ENCODE measurements around the gene TMEM151A.
A peak's percentile ranks its signal among the peaks of the same experiment; 100 is the strongest.
"Not testable (repeated sequence)": the region's sequence is repeated elsewhere in the genome, so short reads cannot be mapped to it uniquely, and the experiment has no call there.

TMEM151A gene

DNA sequence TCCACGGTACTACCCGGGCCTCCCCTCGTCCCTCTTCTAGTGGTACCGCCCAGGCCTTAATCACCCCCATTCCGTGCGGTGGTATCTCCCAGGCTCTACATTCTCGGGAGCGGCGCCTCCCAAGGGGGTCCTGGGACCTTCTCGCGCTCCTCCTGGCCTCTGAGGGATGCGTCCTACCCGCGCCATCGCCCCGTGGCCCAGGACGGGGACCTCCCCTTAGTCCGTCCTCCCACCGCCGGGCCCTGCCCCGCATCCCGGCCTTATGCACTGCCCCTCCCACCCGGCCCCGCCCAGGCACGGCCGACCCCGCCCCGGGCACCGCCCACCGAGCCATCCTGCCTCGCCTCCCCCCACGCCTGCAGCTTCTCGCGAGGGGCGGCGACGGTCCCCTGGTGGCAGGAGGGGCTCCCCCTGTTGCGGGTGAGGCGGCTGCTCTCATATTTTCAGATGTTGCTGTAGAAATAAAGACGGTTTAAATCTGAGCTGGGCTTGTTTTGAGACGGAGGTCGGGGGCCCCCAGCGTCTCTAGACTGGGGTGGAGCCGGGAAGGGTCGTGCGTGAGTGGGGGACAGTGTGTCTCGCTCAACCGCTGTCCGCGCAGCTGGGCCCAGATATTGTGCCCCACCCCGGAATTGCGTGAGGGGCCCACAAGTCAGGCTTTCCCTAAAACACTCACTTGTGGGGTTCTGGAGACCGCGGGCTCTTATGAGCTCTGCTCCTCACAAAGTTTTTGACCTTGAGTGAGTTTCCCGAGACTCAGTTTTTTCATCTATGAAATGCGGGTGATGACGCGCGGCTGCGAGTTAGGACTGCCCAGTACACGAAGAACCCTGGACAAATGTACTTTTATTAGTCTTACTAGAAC is 24.1 kb upstream of the TMEM151A start:
- DNase-seq (ENCODE audit: low read depth) = peak; percentile 84

DNA sequence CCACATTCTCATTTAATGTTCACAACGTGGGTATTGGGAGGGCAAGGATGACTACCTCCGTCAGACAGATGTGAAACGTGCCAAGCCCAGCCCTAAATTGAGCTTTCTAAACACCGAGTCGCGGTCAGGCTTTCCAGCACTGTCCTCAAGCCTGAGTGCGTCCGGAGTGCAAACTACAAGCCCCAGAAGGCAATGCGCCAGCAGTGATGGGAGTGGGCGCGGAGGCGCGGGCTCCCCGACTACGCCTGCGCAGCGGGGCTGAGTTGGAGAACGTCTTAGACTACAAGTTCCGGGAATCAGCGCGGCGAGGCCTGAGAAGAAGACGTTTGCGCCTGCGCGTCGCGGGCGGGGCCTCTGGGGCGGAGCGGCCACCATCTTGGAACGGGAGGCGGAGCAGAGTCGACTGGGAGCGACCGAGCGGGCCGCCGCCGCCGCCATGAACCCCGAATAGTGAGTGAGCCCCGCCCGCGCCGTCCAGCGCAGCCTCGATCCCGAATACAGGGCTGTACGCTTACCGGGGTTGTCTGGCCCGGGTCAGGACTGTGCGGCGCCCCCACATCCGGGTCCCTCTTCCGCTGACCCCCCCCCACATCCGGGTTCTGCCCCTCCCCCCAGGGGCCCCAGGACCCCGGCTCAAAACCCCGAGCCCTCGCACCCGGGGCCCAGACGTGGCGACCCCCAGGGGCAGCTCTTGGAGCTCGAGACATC is 23.3 kb upstream of the TMEM151A start, which contains the start of gene RAB1B:
Gene RAB1B (plus strand): TSS at position 396 of the 708 bp plus-strand sequence. CDS start 41 bp downstream, at position 437.
- DNase-seq (ENCODE audit: low read depth) = peak; percentile 98

DNA sequence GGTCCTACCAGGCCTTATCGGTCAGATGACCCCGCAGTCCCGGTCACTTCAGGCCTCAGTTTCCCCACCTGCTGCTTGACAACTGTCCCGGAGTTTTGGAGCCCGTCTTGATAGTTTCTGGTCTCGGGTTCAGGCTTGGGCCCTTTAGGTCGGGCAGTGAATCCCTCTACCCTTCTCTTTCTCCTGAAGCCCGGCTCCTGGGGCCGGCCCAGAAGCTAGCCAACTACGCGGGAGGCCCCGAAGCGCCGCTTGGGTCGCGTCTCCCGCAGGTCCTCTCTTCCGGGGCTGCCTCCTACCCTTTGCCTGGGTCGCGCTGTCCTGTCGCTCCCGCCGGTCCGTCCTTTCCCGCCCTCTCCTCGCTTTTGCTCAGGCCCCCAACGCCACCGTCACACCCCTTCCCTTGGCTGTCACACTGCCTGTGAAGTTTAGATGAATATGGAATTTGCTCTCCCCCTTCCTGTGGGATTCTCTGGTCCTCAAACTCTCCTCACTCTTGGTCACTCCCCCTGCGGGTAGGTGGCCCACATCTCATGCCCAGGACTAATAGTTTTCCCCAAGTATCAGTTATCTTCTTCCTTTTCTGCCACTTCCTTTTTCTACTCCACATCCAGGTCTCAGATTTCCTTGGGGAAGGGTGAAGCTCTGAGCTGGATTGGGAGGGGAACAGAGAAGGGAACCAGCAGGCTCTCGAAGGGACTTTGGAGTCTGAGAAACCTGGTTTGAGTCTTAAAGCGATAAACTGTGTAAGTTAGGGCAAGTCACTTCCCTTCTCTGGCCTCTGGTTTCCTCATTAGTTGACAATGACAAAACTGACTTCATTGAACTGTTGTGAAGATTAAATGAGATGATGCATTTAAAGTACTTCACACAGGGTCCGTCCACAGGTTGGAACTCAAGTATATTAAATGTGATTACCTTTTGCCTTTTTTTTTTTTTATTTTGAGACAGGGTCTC is 22.5 kb upstream of the TMEM151A start:
- DNase-seq (ENCODE audit: low read depth) = peak; percentile 37

DNA sequence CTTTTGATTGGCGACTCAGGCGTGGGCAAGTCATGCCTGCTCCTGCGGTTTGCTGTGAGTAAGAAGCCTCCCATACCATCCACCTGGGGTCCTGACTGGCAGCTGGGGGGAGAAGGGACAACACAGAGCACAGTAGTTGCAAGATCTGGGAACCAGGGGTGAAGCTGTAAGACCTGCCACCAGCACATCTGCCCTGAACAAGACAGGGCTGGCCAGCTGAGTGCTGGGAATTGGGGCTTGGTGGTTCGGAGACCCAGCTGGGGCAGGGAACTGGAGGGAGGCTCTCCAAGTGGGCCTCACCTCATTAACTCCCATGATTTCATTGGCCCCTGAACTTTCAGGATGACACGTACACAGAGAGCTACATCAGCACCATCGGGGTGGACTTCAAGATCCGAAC is 19.9 kb upstream of the TMEM151A start:
- no peak for DNase-seq (ENCODE audit: low read depth)

DNA sequence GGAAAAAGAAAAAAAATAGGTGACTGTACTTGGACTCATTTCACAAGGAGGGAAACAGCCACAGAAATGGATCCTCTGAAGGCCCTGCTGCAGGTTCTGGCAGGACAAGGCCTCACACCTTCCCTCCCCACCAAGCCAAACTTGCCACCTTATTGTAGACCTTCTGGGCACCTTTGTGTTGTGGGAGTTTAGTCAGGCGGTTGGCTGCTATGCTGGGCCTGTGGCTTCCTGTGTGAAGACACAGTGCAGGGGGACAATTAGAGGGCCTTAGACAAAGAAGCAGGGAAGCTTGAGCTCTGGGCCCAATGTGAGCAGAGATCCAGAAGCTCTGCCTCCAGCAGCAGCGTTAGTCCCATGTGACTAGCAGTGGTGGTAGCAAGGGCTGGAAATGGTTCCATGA is 19.1 kb upstream of the TMEM151A start:
- DNase-seq (ENCODE audit: low read depth) = no peak

DNA sequence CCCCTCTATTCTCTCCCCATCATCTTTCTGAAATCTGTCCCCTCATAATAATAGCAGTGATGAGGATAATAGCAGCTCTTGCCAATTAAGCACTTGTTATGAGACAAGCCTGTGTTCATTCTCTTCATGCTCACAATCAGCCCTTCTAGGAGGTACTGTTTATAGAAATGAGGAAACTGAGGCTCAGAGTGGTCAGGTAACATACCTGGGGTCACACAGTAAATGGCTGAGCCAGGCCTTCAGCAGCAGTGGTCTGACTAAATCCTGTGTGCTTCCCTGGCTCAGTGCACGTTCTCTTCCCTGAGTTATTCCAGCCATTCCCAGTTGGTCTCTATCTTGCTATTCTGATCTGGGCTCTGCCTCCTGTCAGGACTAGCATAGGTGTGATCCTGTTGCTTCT is 17.5 kb upstream of the TMEM151A start:
- no peak for DNase-seq (ENCODE audit: low read depth)

DNA sequence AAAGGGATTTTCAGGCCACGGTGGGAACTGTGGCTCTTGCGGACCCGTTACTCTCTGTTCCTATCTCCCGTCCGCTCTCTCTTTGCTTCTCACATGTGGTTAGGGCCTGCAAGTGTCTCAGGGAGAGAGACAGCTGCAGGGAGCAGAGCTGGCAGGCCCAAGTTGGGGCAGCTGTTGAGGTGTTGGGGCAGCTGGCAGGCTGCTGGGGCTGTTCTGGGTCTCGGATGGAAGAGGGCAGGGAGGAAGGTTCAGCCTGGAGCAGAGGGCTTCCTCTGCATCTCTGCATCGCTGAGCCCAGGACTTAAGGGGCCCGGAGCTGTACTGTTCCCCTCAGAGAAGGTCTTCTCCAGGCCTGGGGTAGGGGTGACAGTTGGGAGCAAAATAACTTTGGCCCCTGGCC is 16.3 kb upstream of the TMEM151A start:
- DNase-seq (ENCODE audit: low read depth) = no peak

DNA sequence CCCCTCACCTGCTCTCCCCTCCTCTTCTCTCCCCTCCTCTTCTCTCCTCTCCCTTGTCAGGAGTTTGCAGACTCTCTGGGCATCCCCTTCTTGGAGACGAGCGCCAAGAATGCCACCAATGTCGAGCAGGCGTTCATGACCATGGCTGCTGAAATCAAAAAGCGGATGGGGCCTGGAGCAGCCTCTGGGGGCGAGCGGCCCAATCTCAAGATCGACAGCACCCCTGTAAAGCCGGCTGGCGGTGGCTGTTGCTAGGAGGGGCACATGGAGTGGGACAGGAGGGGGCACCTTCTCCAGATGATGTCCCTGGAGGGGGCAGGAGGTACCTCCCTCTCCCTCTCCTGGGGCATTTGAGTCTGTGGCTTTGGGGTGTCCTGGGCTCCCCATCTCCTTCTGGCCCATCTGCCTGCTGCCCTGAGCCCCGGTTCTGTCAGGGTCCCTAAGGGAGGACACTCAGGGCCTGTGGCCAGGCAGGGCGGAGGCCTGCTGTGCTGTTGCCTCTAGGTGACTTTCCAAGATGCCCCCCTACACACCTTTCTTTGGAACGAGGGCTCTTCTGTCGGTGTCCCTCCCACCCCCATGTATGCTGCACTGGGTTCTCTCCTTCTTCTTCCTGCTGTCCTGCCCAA is 15.6 kb upstream of the TMEM151A start:
- no peak for DNase-seq (ENCODE audit: low read depth)

DNA sequence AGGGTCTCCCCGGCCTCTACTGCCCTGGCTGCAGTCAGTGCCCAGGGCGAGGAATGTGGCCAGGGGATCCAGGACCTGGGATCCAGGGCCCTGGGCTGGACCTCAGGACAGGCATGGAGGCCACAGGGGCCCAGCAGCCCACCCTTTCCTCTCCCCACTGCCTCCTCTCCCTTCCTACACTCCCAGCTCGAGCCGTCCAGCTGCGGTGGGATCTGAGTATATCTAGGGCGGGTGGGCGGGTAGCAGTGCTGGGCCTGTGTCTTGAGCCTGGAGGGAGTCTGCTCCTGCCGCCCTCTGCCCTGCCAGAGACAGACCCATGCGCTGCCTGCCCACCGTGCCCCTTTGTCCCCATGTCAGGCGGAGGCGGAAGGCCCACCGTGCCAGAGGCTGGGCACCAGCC is 15.1 kb upstream of the TMEM151A start:
- not testable (repeated sequence) for DNase-seq (ENCODE audit: low read depth)

DNA sequence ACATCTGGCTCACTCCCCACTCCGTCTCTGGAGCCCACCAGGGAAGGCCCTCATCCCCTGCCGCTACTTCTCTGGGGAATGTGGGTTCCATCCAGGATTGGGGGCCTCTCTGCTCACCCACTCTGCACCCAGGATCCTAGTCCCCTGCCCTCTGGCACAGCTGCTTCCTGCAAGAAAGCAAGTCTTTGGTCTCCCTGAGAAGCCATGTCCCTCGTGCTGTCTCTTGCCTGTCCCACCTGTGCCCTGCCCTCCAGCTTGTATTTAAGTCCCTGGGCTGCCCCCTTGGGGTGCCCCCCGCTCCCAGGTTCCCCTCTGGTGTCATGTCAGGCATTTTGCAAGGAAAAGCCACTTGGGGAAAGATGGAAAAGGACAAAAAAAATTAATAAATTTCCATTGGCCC is 14.6 kb upstream of the TMEM151A start:
- not testable (repeated sequence) for DNase-seq (ENCODE audit: low read depth)

DNA sequence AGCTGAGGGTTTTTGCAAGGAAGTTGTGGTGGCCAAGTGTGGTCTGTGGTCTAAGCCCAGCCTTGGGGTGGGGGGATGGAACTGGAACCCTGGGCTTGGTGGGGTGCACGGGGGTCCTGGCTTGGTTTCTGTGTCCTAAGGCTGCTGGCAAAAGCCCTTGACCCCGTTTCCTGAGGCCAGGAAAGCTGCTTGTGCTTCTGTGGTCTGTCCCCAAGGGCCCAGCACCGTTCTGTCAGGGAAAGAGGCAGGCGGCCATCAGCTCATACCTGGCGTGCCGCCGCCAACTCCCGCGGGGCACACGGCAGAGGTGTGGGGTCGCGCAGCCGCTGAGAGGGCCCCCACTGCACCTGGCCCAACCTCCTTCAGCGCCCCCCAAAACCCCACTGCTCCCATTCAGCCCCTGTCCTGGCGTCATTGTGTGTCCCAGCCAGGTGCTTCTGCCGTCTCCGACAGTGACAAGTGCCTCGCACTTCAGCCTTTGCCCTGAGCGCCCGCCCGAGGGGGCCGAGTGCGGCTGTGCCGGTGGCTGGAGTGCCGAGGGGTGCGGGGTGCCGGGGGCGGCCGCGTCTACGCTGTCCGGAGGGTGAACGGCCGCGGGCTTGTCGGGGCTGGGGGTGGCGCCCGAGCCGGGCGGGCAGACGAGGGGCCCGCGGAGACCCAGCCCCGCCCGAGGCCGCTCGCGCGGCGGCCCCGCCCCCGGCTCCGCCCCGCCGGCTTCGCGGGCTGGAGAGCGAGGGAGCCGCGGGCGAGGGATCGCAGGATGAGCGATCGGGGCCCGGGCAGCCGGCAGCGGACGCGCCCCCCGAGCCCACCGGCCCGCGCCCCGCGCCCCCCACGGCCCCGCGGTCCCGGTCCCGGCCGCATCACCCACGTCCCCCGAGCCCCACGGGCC is 14.0 kb upstream of the TMEM151A start, which contains the start of gene CNIH2:
Gene CNIH2 (plus strand): TSS at position 705 of the 892 bp plus-strand sequence. CDS start 282 bp downstream, outside the sequence.
- no peak for DNase-seq (ENCODE audit: low read depth)

DNA sequence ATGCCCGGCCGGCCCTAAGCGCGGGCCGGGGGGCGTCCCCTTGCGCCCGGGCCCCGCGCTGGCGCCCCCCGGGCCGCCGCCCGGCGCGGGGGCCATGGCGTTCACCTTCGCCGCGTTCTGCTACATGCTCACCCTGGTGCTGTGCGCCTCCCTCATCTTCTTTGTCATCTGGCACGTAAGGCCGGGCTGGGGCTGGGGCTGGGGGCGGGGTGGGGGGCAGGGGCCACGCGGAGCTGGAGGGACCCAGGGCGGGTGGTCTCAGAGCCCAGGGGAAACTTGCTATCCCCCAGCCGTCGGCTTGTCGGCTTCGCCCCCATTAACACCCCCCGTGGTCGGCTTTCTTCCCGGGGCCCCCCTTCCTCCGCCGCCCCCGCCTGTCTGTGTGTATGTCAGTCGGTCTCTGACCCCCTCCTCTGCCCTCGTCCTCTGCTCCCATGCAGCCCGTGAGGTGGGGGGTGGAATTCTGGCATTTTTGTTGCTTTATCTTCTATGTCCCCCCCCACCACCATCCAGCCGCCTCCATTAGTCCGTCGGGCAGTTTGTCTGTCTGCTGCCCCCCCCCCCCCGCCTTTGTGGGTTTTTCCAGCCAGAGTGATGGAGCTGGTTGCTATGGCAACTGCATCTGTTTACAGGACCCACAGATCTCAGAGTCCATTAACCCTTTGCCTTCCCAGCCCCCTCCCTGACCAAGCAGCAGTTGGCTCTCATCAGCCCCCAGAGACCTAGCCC is 13.2 kb upstream of the TMEM151A start:
- DNase-seq (ENCODE audit: low read depth) = peak; percentile 46

DNA sequence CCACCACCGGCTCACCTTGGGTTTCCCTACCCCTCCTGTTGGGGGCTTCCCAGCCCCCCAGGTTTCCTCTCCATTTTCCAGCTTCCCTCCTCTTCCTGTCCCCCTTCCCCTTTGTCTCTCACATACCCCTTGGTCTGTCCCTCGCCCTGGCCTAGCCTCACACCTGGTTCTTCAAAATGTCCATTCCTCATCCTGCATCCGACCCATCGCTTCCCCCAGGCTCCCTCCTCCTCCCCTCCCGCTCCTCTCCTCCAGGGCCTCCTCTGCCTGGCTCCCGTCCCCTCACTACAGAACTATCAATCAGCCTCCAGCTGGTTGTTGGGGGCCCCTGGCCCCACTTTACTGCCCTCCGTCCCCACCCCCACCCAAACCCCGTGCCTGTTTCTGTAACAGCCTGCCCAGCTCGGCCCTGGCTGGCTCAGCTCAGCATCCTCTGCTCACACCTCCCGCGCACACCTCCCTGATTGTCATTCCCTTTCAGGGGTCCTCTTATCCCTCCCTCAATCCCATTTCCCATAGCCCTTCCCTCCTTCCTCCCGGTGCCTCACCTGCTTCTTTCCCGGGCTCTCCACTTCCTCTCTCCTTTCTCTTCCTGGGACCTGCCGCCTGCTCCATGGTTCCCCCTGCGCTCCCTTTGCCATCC is 12.5 kb upstream of the TMEM151A start:
- no peak for DNase-seq (ENCODE audit: low read depth)

DNA sequence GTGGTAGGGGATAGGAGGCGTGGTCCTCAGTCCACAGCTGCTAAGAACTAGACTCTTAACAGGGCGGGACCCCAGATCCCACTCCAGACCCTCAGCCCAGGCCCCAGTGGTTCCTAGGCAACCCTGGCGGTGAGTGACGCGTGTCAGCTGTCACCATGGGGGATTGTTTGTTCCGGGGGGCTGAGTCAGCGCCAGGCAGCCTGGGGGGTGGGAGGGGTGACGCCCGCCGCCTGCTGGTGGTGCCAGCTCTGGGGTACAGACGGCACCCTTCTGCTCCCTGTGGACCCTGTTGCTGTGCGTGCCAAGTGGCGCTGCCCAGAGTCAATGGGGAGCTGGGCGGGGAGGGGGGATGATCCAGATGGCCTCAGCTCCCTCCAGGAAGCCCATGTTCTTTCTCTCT is 11.3 kb upstream of the TMEM151A start:
- no peak for DNase-seq (ENCODE audit: low read depth)

DNA sequence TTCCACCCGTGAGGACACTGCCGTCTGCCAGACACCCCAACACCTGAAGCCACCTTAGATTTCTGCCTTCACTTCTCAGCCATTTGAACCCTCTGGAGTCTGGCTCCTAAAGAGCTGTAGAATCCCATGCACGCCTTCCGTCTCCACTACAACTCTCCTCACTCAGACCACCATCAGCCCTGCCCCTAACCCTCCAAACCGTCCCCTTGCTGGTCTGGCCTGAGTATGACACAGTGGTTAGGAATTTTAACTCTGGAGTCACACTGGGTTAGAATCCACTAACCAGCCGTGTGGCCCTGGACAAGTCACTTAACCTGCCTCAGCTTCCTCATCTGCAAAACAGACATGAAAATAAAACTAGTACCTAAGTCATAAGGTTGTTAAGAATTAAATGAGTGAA is 10.7 kb upstream of the TMEM151A start:
- no peak for DNase-seq (ENCODE audit: low read depth)

DNA sequence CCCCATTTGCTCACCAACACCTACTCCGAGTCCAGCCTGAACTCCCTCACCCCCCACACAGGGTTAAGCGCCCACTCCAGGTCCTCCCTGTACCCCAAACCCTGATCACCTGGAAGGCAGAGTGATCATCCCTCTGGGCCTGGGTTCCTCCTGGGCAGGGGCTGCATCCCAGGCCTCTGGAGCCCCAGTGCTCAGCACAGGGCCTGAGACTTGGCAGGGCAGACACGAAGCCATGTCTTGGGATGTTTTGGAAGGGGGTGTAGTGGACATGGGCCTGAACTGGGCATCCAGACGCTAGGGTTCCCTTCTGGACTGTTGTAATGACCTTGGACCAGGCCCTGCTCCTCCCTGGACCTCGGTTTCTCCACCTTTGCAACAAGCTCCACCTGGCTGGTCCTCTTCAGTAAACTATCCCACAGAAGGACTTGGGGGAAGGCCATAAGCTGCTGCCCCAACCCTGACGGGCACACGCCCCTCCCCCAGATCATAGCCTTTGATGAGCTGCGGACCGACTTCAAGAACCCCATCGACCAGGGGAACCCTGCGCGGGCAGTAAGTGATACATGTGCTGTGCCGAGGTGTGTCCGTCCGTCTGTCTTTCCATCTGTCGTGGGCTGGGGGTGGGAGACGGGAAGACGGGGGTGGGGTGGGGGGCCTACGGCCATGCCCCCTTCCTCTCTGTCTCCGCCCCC is 9.8 kb upstream of the TMEM151A start:
- DNase-seq (ENCODE audit: low read depth) = no peak

DNA sequence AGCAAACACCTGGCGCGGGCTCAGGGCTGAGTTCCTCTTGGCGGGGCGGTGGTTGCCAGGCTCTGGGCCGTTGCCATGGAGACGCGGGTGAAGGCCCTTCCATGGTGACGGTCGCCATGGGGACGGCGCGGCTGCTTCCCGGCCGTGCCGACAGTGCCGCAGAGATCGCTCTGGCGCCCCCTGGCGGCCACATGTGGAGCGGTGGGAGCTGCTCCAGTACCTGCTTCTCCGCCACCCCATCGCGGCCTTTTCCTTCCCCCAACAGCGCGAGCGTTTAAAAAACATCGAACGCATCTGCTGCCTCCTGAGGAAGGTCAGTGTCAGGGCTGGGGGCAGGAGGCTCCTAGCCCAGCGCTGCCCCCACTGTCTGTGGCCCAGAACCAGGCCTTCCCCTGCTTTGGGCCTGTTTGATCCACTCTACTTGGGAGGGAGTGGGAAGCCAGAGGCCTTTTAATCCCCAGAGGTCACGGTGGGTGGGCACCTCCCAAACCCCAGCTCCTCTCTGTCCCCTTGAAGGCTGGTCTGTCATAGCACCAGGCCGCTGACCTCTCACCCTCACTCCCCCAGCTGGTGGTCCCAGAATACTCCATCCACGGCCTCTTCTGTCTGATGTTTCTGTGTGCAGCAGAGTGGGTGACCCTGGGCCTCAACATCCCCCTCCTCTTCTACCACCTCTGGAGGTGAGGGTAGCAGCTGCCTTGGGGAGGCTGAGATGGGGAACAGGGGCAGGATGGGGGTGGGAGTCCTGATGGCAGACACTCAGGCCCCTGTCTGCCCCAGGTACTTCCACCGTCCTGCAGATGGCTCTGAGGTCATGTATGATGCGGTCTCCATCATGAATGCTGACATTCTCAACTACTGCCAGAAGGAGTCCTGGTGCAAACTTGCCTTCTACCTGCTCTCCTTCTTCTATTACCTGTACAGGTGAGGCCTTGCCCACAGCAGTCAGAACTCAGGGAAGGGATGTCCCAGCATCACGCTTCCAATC is 8.9 kb upstream of the TMEM151A start:
- DNase-seq (ENCODE audit: low read depth) = peak; percentile 94
